HG02970 (cell line): ENCODE measurements around the gene G3BP1.
"Not testable (repeated sequence)": the region's sequence is repeated elsewhere in the genome, so short reads cannot be mapped to it uniquely, and the experiment has no call there.

Experiments
- ATAC-seq: cut with Tn5 transposase; IDR thresholded peaks from one replicate; pipeline ENCODE4 v1.9.1; 2021; ENCODE audit warnings: mild to moderate bottlenecking, moderate library complexity, moderate number of reproducible peaks; ENCODE audit not compliant: unreplicated experiment, low FRiP score

The G3BP1 gene

DNA sequence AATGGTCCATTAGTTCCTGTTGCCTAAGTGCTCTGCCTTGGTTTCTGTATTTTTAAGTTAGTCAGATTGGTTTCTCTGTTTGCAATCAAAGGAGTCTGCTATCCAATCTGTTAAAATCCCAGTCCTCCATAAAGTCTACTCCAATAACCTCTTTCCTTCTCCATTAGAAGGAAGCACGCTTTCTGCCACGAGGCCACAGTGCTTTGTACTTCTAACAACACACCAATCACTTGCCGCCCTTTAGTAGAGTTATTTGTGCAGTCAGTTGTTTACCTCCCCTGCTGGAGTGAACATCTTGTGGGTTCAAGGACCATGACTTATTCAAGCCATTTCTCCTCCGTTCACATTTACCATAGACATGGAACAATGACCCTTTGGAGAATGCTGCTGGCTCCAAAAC, 83.9 kb downstream of the G3BP1 start:
- no peak for ATAC-seq

- ATAC-seq = no peak
These were observed 85.1 kb downstream of the G3BP1 start for GRCh38 chr5:151856861-151857260.

- not testable (repeated sequence) for ATAC-seq
These were observed 89.1 kb downstream of the G3BP1 start for GRCh38 chr5:151860867-151861266.
